ENCODE measurements around the gene DAO. TPM values are rescaled to one million over a fixed set of nuclear protein-coding genes. Genes with fewer than 3 reads are reported as not detected.

The DAO gene
- total and polyA plus RNA-seq, 2 experiments from 2014 or later, result 0.88 to 0.90 TPM

- Histone ChIP-seq H3K36me3 (replicated peaks; ENCODE audit: insufficient read depth, low read depth) (no peaks in the 10 kb centered on the region), H3K9me2 (replicated peaks; ENCODE audit: insufficient read depth) (no peaks in the 10 kb centered on the region), H3K27me3 (no peaks in the 10 kb centered on the region), H3K9me3 (ENCODE audit: low read depth) (no peaks in the 10 kb centered on the region), H3K4me2 (no peak overlapping the region), H4K20me1 (ENCODE audit: insufficient read depth, poor library complexity, severe bottlenecking) (no peaks in the 10 kb centered on the region), H3K27ac (no peak overlapping the region), H3K79me2 (no peaks in the 10 kb centered on the region), H3K4me3 (no peak overlapping the region), H2AFZ (no peak overlapping the region), H3K4me1 (ENCODE audit: insufficient read depth) (no peaks in the 10 kb centered on the region)
- no peak for TF ChIP-seq EZH2 (IDR thresholded peaks at IDR 0.05; ENCODE audit: borderline replicate concordance)
- TF ChIP-seq EZH2phosphoT487 (IDR thresholded peaks at IDR 0.05; ENCODE audit: low read depth, severe bottlenecking, unreplicated experiment), result no peak
- TF ChIP-seq CTCF (IDR thresholded peaks at IDR 0.05; ENCODE audit: poor library complexity), result no peak
- no peak for DNase-seq (ENCODE audit: low spot score)
- WGBS (ENCODE audit: low lambda C conversion rate, missing lambda C conversion rate), result 80% methylated on average over 4 of the region's 4 CpGs
Measured at GRCh38 chr12:108896817-108897216, 16.9 kb downstream of the DAO start.

- Histone ChIP-seq H3K79me2 (no peaks in the 10 kb centered on the region), H3K36me3 (replicated peaks; ENCODE audit: insufficient read depth, low read depth) (no peaks in the 10 kb centered on the region)
- 92% methylated on average over 5 of the region's 5 CpGs for WGBS (ENCODE audit: low lambda C conversion rate, missing lambda C conversion rate)
Measured at GRCh38 chr12:108899145-108899544, 19.3 kb downstream of the DAO start.

GRCh38 chr12:108905725-108906124 lies 25.8 kb downstream of the DAO start:
- no peaks in the 10 kb centered on the region for H3K36me3 ChIP-seq (replicated peaks; ENCODE audit: insufficient read depth, low read depth)
- H3K4me3 ChIP-seq, result no peak overlapping the region
- DNase-seq (ENCODE audit: low spot score), result no peak
- WGBS (ENCODE audit: low lambda C conversion rate, missing lambda C conversion rate), result 95% methylated on average over 5 of the region's 5 CpGs
- no peaks in the 10 kb centered on the region for H4K20me1 ChIP-seq (ENCODE audit: insufficient read depth, poor library complexity, severe bottlenecking)
- H3K4me2 ChIP-seq, result no peak overlapping the region
- no peak overlapping the region for H2AFZ ChIP-seq
- no peak for TF ChIP-seq EZH2 (IDR thresholded peaks at IDR 0.05; ENCODE audit: borderline replicate concordance)
- no peak for TF ChIP-seq CTCF (IDR thresholded peaks at IDR 0.05; ENCODE audit: poor library complexity)
- no peak for TF ChIP-seq EZH2phosphoT487 (IDR thresholded peaks at IDR 0.05; ENCODE audit: low read depth, severe bottlenecking, unreplicated experiment)
- no peak overlapping the region for H3K27ac ChIP-seq
- no peaks in the 10 kb centered on the region for H3K79me2 ChIP-seq
- H3K9me3 ChIP-seq (ENCODE audit: low read depth), result no peaks in the 10 kb centered on the region
- no peaks in the 10 kb centered on the region for H3K27me3 ChIP-seq
- H3K9me2 ChIP-seq (replicated peaks; ENCODE audit: insufficient read depth), result no peaks in the 10 kb centered on the region
- H3K4me1 ChIP-seq (ENCODE audit: insufficient read depth), result no peaks in the 10 kb centered on the region

More at GRCh38 chr12:108899145-108899544, 19.3 kb downstream of the DAO start:
- Histone ChIP-seq H4K20me1 (ENCODE audit: insufficient read depth, poor library complexity, severe bottlenecking) (no peaks in the 10 kb centered on the region), H2AFZ (no peak overlapping the region), H3K9me2 (replicated peaks; ENCODE audit: insufficient read depth) (no peaks in the 10 kb centered on the region), H3K4me3 (no peak overlapping the region), H3K4me2 (no peak overlapping the region), H3K9me3 (ENCODE audit: low read depth) (no peaks in the 10 kb centered on the region), H3K4me1 (ENCODE audit: insufficient read depth) (no peaks in the 10 kb centered on the region), H3K27me3 (no peaks in the 10 kb centered on the region), H3K27ac (no peak overlapping the region)
- no peak for DNase-seq (ENCODE audit: low spot score)
- no peak for TF ChIP-seq EZH2 (IDR thresholded peaks at IDR 0.05; ENCODE audit: borderline replicate concordance)
- no peak for TF ChIP-seq EZH2phosphoT487 (IDR thresholded peaks at IDR 0.05; ENCODE audit: low read depth, severe bottlenecking, unreplicated experiment)
- TF ChIP-seq CTCF (IDR thresholded peaks at IDR 0.05; ENCODE audit: poor library complexity), result no peak

- no peak overlapping the region for H3K4me3 ChIP-seq
- H2AFZ ChIP-seq, result no peak overlapping the region
- WGBS (ENCODE audit: low lambda C conversion rate, missing lambda C conversion rate), result 82% methylated on average over 2 of the region's 2 CpGs
- H3K79me2 ChIP-seq, result no peaks in the 10 kb centered on the region
- H3K27ac ChIP-seq, result no peak overlapping the region
- H3K27me3 ChIP-seq, result no peaks in the 10 kb centered on the region
- H3K9me2 ChIP-seq (replicated peaks; ENCODE audit: insufficient read depth), result no peaks in the 10 kb centered on the region
- H3K9me3 ChIP-seq (ENCODE audit: low read depth), result no peaks in the 10 kb centered on the region
- no peaks in the 10 kb centered on the region for H3K4me1 ChIP-seq (ENCODE audit: insufficient read depth)
- TF ChIP-seq EZH2phosphoT487 (IDR thresholded peaks at IDR 0.05; ENCODE audit: low read depth, severe bottlenecking, unreplicated experiment) (no peak), CTCF (IDR thresholded peaks at IDR 0.05; ENCODE audit: poor library complexity) (no peak)
- DNase-seq (ENCODE audit: low spot score), result no peak
- no peaks in the 10 kb centered on the region for H4K20me1 ChIP-seq (ENCODE audit: insufficient read depth, poor library complexity, severe bottlenecking)
- no peaks in the 10 kb centered on the region for H3K36me3 ChIP-seq (replicated peaks; ENCODE audit: insufficient read depth, low read depth)
- no peak overlapping the region for H3K4me2 ChIP-seq
Measured at GRCh38 chr12:108906971-108907370, 27.1 kb downstream of the DAO start.
